TTC549 (cell line): ENCODE measurements around the gene PHYHIPL.

Source experiments
- FAIRE-seq: peaks from 2 replicates; lab custom pipeline; 2012; peaks lifted over from hg19 to GRCh38; lab: Jason Lieb, UNC

Gene PHYHIPL

DNA sequence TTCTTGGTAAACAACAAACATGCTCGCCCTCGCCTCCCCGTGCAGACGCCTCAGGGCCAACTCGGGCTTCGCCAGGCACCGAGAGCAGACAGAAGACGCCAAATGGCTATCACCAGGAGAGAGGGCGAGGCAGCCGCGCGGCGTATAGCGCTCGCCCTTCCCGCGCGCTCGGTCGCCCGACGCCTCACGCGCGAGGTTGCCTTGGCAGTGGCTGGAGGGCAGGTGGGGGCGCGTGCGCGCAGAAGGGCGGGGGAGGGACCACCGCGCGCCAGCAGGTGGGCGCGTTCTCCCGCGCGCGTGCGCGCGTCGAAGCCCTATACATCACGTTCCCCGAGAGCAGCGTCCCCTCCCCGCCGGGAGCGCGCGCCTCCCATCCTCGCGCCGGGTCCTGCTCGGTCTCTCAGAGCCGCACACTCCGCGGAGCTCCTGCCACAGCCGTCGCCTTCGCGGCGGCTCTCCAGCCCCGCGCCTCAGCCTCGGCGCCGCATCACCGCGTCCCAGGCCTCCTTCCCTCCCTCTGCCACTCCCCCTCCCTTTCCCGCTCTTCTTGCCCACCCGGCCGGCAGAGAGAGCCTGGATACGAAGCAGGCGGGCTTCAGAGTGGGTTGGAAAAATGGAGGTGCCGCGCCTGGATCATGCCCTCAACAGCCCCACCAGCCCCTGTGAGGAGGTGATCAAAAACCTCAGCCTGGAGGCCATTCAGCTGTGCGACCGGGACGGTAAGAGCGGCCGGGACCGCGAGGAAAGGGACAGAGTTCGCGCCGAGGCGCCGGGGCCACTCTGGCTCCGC, at the start of gene PHYHIPL:
TSS of gene PHYHIPL (plus strand) at position 403 of the 790 bp plus-strand sequence. CDS start at position 614, 211 bp downstream.
- FAIRE-seq = no peak

- no peak for FAIRE-seq
Measured at GRCh38 chr10:59126991-59127390, 49.5 kb upstream of the PHYHIPL start.

- no peak for FAIRE-seq
Measured at GRCh38 chr10:59127991-59128390, 48.5 kb upstream of the PHYHIPL start.

DNA sequence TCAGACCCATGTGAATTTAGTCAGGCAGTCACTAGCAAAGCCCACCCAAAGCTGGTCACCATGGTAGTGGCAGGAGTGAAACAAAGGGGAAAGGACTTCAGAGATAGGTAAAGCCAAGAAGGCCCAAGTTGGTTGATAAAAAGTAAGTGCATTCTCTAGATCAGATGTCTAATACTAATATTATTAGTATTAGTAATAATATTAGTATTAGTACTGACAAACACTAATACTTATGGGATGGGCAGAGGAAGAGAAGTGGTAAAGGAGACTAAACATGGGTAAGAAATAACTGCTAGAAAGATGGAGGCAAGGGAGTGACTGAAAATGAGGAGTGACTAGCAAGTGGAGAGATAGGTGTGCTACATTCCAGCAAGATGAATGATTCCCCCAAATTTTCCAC, 46.6 kb upstream of the PHYHIPL start:
- no peak for FAIRE-seq

DNA sequence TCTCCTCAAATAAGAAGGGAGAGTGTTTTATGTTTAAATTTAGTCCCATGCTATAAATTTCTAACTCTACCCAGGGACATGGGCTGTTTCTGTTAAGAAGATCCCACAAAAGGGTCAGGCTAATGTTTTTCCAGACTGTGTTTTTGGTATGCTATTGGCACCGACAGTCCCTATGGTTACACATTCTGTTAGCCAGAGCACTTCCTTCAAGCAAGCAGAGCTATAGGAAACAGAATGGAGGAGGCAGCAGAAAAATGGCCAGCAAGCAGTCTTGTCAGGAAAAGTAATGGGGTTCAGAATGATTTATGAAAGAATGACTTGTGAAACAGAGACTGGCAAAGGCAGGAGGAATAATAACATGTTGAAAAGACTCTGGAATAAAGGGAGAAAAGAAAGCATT, 44.8 kb upstream of the PHYHIPL start:
- no peak for FAIRE-seq

- FAIRE-seq = no peak
Measured at GRCh38 chr10:59133841-59134593, 42.4 kb upstream of the PHYHIPL start.

DNA sequence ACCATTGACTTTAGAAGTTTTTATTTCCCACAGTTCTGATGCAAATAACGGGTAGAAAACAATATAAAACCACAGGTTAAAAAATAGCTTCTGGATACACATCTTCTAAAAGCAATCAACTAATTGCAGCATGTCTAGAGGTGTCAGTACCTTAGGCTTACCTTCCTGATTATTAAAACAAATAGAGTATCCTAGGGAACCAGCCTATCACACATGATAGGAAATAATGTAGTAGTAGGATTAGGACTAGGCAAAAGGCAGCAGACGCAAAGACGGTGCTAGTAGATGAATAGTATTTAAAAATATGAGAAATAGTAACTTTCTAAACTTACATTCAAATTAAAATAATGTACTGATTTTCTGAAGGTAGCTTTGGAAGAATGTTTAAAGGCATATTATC, 41.7 kb upstream of the PHYHIPL start:
- no peak for FAIRE-seq

DNA sequence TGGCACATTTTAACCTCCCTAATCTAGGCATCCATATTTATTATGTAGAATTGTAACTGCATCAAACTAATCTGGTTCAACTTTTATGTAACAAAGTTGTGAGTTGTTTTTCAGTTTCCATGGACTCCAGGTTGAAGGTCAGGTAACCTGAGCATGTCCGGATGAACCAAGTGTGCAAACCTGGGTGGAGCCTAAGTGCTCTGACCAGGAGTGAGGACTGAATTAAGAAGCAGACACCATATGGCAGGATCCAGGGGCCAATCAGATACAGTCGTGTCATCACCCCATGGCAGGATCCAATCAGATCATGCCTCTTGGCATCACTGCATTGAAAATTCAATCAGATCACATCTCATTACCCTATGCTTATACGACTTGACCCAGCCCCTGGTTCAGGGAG, 41.2 kb upstream of the PHYHIPL start:
- FAIRE-seq = no peak

DNA sequence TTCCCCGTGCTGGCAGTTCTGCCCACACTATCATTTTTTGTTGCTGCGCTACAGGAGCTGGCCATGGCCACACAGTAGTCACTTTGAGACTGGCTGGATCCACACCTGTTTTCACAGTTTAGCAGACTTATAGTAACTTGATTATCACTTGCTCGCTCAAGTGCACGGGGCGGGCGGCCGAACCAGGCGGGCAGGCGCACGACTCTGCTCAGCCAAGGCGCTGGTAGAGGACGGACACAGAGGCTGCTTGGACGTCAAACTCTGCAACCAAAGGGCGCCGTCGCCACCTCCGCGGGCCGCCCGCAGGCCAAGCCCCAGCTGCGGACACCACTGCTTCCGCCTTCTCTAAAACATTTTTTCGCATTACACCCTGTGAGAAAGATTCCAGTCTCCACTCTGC, 38.4 kb upstream of the PHYHIPL start:
- FAIRE-seq = no peak

- FAIRE-seq = no peak
Measured at GRCh38 chr10:59143544-59143943, 32.9 kb upstream of the PHYHIPL start.

DNA sequence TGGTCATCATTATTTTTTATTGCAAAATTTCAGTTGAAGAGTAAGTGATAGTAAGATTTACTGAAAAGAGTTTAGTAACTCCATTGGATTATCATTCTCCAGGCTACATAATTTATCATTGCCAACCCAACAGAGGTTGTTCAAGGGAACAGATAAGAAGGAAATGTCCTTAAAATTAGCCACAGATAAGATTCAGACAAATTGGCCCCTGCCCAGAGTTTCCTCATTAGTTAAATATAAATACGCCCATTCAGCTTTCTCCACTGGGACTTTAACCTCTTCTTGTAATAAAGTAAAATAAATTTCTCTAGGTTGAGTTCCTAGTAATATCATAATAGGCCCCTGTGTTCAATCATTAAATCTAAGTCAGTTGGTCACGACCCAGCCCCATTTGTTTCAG, 27.7 kb upstream of the PHYHIPL start:
- FAIRE-seq = no peak

- FAIRE-seq = no peak
Measured at GRCh38 chr10:59155556-59155955, 20.9 kb upstream of the PHYHIPL start.

- no peak for FAIRE-seq
Measured at GRCh38 chr10:59167512-59167911, 8.9 kb upstream of the PHYHIPL start.

DNA sequence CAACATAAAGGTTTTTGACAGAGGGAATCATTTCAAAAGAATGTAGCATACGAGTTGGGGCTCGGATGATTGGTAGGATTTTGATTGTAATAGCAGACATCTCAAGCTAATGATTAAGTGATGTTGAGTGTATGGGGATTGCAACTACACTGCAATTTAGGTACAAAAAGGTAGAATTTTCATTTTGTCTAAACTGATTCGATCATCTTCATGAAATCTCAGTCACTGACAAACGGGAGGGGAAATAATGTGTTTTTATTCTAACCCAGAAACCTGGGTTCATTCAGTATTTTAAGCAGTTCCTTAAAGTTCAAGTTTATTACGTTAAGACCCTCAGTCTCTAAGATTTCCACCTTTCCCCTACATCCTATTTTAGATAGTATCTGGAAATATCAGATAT, 3.9 kb upstream of the PHYHIPL start:
- no peak for FAIRE-seq

GRCh38 chr10:59173414-59173813, 3.0 kb upstream of the PHYHIPL start:
- FAIRE-seq = no peak

GRCh38 chr10:59175538-59176240, 754 bp upstream of the PHYHIPL start:
- no peak for FAIRE-seq

- FAIRE-seq = no peak
Measured at GRCh38 chr10:59177031-59177797, 771 bp downstream of the PHYHIPL start.

- FAIRE-seq = no peak
Measured at GRCh38 chr10:59177836-59178235, 1.4 kb downstream of the PHYHIPL start.

- FAIRE-seq = no peak
Measured at GRCh38 chr10:59179068-59179467, 2.6 kb downstream of the PHYHIPL start.

- no peak for FAIRE-seq
Measured at GRCh38 chr10:59180689-59181270, 4.3 kb downstream of the PHYHIPL start.

DNA sequence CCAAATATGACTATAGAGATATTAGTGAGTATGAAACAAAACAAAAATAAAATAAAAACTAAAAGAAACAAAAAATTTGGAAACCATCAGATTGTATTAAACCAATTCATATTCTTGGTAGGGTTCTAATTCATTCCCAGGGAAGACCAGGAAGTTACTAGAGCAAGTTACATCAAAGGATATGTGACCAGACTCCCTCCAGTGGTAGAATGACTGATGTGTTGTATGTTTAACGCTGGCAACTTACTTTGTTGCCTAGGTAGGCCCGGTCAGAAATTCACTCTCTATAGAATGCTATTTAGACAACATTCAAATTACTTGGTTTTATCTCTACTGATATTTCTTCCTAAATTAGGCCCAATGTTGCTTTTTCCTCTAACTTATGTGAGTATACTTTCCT, 5.2 kb downstream of the PHYHIPL start:
- FAIRE-seq = no peak

DNA sequence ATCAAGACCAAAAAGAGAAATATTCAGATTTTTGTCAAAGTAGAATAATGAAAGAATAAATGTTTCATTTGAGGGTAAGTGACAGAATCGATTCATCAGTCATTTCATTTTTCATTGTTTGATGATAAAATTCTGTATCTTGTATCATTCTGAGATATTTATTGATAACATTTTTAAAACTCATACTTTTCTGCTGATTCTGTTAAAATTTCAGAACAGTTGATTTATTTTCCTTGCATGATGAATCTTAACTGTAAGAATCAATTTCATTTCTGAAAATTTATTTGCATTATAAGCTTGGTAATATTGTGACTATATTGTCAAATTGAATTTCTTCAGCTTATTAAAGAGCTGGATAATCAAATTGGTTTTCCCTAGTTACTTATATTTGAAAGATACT, 13.9 kb downstream of the PHYHIPL start:
- FAIRE-seq = no peak
